Measurements from ENCODE around the gene ST3GAL2.
"Not testable (repeated sequence)": the region's sequence is repeated elsewhere in the genome, so short reads cannot be mapped to it uniquely, and the experiment has no call there.

GRCh38 chr16:70386289-70386986 is 52.5 kb downstream of the ST3GAL2 start:
- TF ChIP-seq, protein P1, sequence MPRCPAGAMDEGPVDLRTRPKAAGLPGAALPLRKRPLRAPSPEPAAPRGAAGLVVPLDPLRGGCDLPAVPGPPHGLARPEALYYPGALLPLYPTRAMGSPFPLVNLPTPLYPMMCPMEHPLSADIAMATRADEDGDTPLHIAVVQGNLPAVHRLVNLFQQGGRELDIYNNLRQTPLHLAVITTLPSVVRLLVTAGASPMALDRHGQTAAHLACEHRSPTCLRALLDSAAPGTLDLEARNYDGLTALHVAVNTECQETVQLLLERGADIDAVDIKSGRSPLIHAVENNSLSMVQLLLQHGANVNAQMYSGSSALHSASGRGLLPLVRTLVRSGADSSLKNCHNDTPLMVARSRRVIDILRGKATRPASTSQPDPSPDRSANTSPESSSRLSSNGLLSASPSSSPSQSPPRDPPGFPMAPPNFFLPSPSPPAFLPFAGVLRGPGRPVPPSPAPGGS (IDR thresholded peaks at IDR 0.05; ENCODE audit: borderline replicate concordance, insufficient read depth, low read depth, low read length, poor library complexity, severe bottlenecking) = not testable (repeated sequence)
- not testable (repeated sequence) for TF ChIP-seq EZH2 (IDR thresholded peaks at IDR 0.05; ENCODE audit: borderline replicate concordance, control insufficient read depth, low read depth, low read length)
- TF ChIP-seq, protein P2, sequence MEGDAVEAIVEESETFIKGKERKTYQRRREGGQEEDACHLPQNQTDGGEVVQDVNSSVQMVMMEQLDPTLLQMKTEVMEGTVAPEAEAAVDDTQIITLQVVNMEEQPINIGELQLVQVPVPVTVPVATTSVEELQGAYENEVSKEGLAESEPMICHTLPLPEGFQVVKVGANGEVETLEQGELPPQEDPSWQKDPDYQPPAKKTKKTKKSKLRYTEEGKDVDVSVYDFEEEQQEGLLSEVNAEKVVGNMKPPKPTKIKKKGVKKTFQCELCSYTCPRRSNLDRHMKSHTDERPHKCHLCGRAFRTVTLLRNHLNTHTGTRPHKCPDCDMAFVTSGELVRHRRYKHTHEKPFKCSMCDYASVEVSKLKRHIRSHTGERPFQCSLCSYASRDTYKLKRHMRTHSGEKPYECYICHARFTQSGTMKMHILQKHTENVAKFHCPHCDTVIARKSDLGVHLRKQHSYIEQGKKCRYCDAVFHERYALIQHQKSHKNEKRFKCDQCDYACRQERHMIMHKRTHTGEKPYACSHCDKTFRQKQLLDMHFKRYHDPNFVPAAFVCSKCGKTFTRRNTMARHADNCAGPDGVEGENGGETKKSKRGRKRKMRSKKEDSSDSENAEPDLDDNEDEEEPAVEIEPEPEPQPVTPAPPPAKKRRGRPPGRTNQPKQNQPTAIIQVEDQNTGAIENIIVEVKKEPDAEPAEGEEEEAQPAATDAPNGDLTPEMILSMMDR (IDR thresholded peaks at IDR 0.05 in 2 of 3, conservative IDR thresholded peaks at IDR 0.05 in 1 of 3; ENCODE audit: control insufficient read depth in 2 of 3, extremely low read depth in 1 of 3, insufficient read depth in 1 of 3, low read depth in 3 of 3, low read length in 3 of 3) = not testable (repeated sequence)

All from GM12878 (cell line).